CD4-positive, alpha-beta T cell (primary cell): ENCODE measurements around the gene OR5V1. TPM values are rescaled to one million over a fixed set of nuclear protein-coding genes. Genes with fewer than 3 reads are reported as not detected.
"Not testable (repeated sequence)": the region's sequence is repeated elsewhere in the genome, so short reads cannot be mapped to it uniquely, and the experiment has no call there.

Source experiments
- ATAC-seq: fragments of 200-7000 bp; cut with Tn5 transposase; one replicate; pipeline ENCODE4 v1.10.0; 2022; ENCODE audit warnings: mild to moderate bottlenecking; ENCODE audit not compliant: poor library complexity
- CTCF ChIA-PET: fragments of 350-600 bp; sonication (Branson Sonifier 250); formaldehyde crosslinking; loops from one replicate; lab custom pipeline; 2021; ENCODE audit warnings: antibody characterized with exemption, inconsistent platforms; lab: Charles Lee
- POLR2A ChIA-PET: fragments of 350-600 bp; sonication (Branson Sonifier 250); formaldehyde crosslinking; loops from one replicate; lab custom pipeline; 2021; ENCODE audit warnings: antibody characterized with exemption, inconsistent platforms; lab: Charles Lee
- DNase-seq, 14 experiments: peaks; one replicate each; pipeline ENCODE4 v3.0.0-alpha.2; 2013 to 2020; ENCODE audit warnings: mixed read lengths in 2 of 14
- H3K27ac ChIP-seq, 2 donors: one replicate each; pipeline versions ENCODE4 v1.5.1 to v1.7.0; 2013; ENCODE audit warnings: low read length in 2 of 2, low read depth in 1 of 2, mild to moderate bottlenecking in 1 of 2
- H3K27me3 ChIP-seq, 2 experiments: 1 replicate in 1 of 2; 2 replicates in 1 of 2; pipeline versions ENCODE4 v1.6.1 to v1.7.0; 2013; ENCODE audit warnings: low read length in 2 of 2, control low read depth in 1 of 2, mild to moderate bottlenecking in 1 of 2, moderate library complexity in 1 of 2; ENCODE audit not compliant: insufficient read depth in 2 of 2, control insufficient read depth in 1 of 2
- H3K36me3 ChIP-seq: one replicate; pipeline ENCODE4 v1.6.1; 2013; ENCODE audit warnings: low read length, control low read depth; ENCODE audit not compliant: insufficient read depth
- H3K4me1 ChIP-seq: one replicate; pipeline ENCODE4 v1.6.1; 2013; ENCODE audit warnings: low read length, control low read depth; ENCODE audit not compliant: insufficient read depth
- H3K4me3 ChIP-seq: one replicate; pipeline ENCODE4 v1.5.1; 2013; ENCODE audit warnings: mild to moderate bottlenecking, low read length, moderate library complexity
- H3K9me3 ChIP-seq, 2 experiments: 1 replicate in 1 of 2; 2 replicates in 1 of 2; pipeline versions ENCODE4 v1.6.1 to v1.7.0; 2013; ENCODE audit warnings: low read length in 2 of 2, mild to moderate bottlenecking in 2 of 2, control low read depth in 1 of 2, moderate library complexity in 1 of 2; ENCODE audit not compliant: control insufficient read depth in 1 of 2, insufficient read depth in 1 of 2
- H3K27ac Mint-ChIP-seq: one replicate; pipeline ENCODE4 v1.8.0; 2020; ENCODE audit warnings: mixed read lengths
- H3K27me3 Mint-ChIP-seq: one replicate; pipeline ENCODE4 v1.8.0; 2021; ENCODE audit warnings: mixed read lengths
- H3K36me3 Mint-ChIP-seq: one replicate; pipeline ENCODE4 v1.8.0; 2021; ENCODE audit warnings: low read depth, mixed read lengths
- H3K4me1 Mint-ChIP-seq: one replicate; pipeline ENCODE4 v1.8.0; 2021; ENCODE audit warnings: low read depth, mixed read lengths
- H3K4me3 Mint-ChIP-seq: one replicate; pipeline ENCODE4 v1.8.0; 2020; ENCODE audit warnings: mild to moderate bottlenecking, mixed read lengths
- H3K9me3 Mint-ChIP-seq: one replicate; pipeline ENCODE4 v1.8.0; 2020; ENCODE audit warnings: mixed read lengths
- intact Hi-C, 2 experiments: fragments of 100-400 bp; cut with DNase I in 1 of 2; cut with micrococcal nuclease in 1 of 2; formaldehyde crosslinking; loops; one replicate each; pipeline versions ENCODE4 v1.15.1 to v1.9.0; 2023 to 2025; cut with DNase I, micrococcal nuclease
- total RNA-seq, 174 experiments: library from RNA in 2 of 174; stranded (reverse) in 2 of 174; gene quantifications; one replicate each; pipeline ENCODE4 v1.2.3 and lab custom pipeline; 2021 to 2026
- TF ChIP-seq, protein P1 (sequence below): fragments of 200-600 bp; IDR thresholded peaks from one replicate; pipeline ENCODE4 v1.8.0; 2022; ENCODE audit warnings: antibody characterized with exemption, mild to moderate bottlenecking

The OR5V1 gene
- total RNA-seq, 2 experiments from 2014 or later, result not detected

DNA sequence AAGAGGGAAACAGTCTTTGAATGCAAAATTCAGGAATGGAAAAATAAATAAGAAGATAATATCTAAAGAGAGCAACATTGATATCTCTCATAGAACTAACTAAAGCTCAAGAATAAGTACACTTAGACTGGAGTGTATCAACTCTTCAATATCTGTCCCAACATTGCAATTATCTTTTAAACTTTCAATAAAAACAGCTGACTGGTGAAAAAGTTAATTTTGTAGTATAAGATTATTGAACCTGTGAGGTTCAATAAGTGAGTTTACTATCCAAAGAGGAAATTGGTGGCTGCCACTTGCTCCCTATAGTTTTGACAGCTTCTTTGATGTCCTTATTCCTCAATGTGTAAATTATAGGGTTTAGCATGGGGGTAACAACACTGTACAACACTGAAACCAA, 13.7 kb downstream of the OR5V1 start:
- no peaks in the 10 kb centered on the region for H3K36me3 ChIP-seq
- ATAC-seq (no peak), DNase-seq (no peak)
- intact Hi-C loops, result no loop called here
- no peak overlapping the region for H3K4me3 ChIP-seq
- Mint-ChIP-seq H3K27ac (no peak overlapping the region), H3K4me1 (no peaks in the 10 kb centered on the region), H3K36me3 (no peaks in the 10 kb centered on the region), H3K27me3 (peaks cover 65% of the 10 kb centered on the region), H3K4me3 (no peak overlapping the region), H3K9me3 (peaks cover 6% of the 10 kb centered on the region)
- H3K4me1 ChIP-seq, result no peaks in the 10 kb centered on the region
- peaks cover 4 to 40% of the 10 kb centered on the region in 2 experiments for H3K27me3 ChIP-seq
- peaks cover 0 to 12% of the 10 kb centered on the region in 2 experiments for H3K9me3 ChIP-seq
- TF ChIP-seq, protein P1, sequence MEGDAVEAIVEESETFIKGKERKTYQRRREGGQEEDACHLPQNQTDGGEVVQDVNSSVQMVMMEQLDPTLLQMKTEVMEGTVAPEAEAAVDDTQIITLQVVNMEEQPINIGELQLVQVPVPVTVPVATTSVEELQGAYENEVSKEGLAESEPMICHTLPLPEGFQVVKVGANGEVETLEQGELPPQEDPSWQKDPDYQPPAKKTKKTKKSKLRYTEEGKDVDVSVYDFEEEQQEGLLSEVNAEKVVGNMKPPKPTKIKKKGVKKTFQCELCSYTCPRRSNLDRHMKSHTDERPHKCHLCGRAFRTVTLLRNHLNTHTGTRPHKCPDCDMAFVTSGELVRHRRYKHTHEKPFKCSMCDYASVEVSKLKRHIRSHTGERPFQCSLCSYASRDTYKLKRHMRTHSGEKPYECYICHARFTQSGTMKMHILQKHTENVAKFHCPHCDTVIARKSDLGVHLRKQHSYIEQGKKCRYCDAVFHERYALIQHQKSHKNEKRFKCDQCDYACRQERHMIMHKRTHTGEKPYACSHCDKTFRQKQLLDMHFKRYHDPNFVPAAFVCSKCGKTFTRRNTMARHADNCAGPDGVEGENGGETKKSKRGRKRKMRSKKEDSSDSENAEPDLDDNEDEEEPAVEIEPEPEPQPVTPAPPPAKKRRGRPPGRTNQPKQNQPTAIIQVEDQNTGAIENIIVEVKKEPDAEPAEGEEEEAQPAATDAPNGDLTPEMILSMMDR, result no peak
- no peak overlapping the region for H3K27ac ChIP-seq
- POLR2A ChIA-PET, result no interaction called here
- CTCF ChIA-PET, result no interaction called here

DNA sequence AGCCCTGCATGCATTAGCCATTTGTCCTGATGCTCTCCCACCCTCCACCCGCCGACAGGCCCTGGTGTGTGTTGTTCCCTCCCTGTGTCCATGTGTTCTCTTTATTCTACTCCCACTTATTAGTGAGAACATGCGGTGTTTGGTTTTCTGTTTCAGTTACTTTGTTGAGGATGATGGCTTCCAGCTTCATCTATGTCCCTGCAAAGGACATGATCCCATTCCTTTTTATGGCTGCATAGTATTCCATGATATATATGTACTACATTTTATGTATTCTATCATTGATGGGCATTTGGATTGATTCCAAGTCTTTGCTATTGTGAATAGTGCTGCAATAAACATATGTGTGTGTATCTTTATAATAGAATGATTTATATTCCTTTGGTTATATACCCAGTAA, 19.3 kb downstream of the OR5V1 start:
- H3K4me1 Mint-ChIP-seq, intact Hi-C loops, H3K4me3 Mint-ChIP-seq, POLR2A ChIA-PET, ATAC-seq, H3K27ac ChIP-seq, H3K36me3 Mint-ChIP-seq, DNase-seq, H3K4me1 ChIP-seq, H3K36me3 ChIP-seq, H3K27me3 ChIP-seq, H3K9me3 Mint-ChIP-seq, H3K4me3 ChIP-seq, H3K27ac Mint-ChIP-seq: not testable (repeated sequence)
- CTCF ChIA-PET, result interaction anchor here (0.5 kb wide), 1 partner anchor 526 kb away, joined by 3 read pairs; no protein-coding TSS in a partner anchor
- H3K9me3 ChIP-seq, result peaks cover 0 to 12% of the 10 kb centered on the region in 2 experiments
- peaks cover 51% of the 10 kb centered on the region for H3K27me3 Mint-ChIP-seq

DNA sequence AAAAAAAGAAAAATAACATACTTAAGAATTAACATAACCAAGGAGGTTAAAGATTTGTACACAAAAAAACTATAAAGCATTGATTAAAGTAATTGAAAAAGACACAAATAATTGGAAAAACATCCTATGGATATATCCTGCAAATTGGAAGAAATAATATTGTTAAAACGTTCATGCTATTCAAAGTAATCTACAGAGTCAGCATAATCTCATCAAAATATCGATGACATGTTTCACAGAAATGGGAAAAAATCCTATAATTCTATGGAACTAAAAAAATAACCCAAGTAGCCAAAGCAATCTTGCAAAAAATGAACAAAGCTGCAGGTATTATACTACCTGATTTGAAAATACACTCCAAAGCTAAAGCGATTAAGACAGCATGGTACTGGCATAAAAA, 23.3 kb downstream of the OR5V1 start:
- Histone ChIP-seq H3K4me1 (no peaks in the 10 kb centered on the region), H3K4me3 (no peak overlapping the region), H3K27me3 (peaks cover 4% of the 10 kb centered on the region in 2 experiments), H3K27ac (no peak overlapping the region), H3K36me3 (no peaks in the 10 kb centered on the region), H3K9me3 (no peaks in the 10 kb centered on the region)
- intact Hi-C loops, result no loop called here
- ChIA-PET POLR2A (no interaction called here), CTCF (no interaction called here)
- Mint-ChIP-seq H3K4me3 (no peak overlapping the region), H3K4me1 (no peaks in the 10 kb centered on the region), H3K27me3 (peaks cover 41% of the 10 kb centered on the region), H3K36me3 (no peaks in the 10 kb centered on the region), H3K27ac (no peak overlapping the region), H3K9me3 (no peaks in the 10 kb centered on the region)
- TF ChIP-seq, protein P1, result no peak
- no peak for ATAC-seq
- DNase-seq, result no peak

DNA sequence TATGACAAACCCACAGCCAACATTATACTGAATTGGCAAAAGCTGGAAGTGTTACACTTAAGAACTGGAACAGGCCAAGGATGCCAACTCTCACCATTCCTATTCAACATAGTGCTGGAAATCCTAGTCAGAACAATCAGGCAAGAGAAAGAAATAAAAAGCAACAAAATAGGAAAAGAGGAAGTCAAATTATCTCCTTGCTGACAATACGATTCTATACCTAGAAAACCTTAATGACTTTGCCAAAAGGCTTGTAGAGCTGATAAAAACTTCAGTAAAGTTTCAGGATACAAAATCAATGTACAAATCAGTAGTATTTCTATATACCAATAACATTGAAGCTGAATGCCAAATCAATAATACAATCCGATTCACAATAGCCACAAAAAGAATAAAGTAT, 32.4 kb downstream of the OR5V1 start:
- Mint-ChIP-seq H3K4me3 (no peak overlapping the region), H3K27ac (no peak overlapping the region), H3K36me3 (no peaks in the 10 kb centered on the region), H3K27me3 (peaks cover 77% of the 10 kb centered on the region), H3K9me3 (peaks cover 2% of the 10 kb centered on the region), H3K4me1 (no peaks in the 10 kb centered on the region)
- TF ChIP-seq, protein P1, result no peak
- no peaks in the 10 kb centered on the region for H3K36me3 ChIP-seq
- ATAC-seq, result no peak
- no peak for DNase-seq
- H3K4me1 ChIP-seq, result no peaks in the 10 kb centered on the region
- intact Hi-C loops, result no loop called here
- H3K27ac ChIP-seq, result no peak overlapping the region
- no peak overlapping the region for H3K4me3 ChIP-seq
- H3K9me3 ChIP-seq, result no peaks in the 10 kb centered on the region
- CTCF ChIA-PET, result no interaction called here
- peaks cover 10 to 16% of the 10 kb centered on the region in 2 experiments for H3K27me3 ChIP-seq
- POLR2A ChIA-PET, result no interaction called here
